GM12864 (cell line): ENCODE measurements around the gene LRFN3.
"Not testable (repeated sequence)": the region's sequence is repeated elsewhere in the genome, so short reads cannot be mapped to it uniquely, and the experiment has no call there.

Experiments used
- DNase-seq: peaks from one replicate; pipeline ENCODE4 v3.0.0-alpha.2; 2011; ENCODE audit warnings: low read depth
- H3K4me3 ChIP-seq: 2 replicates; pipeline ENCODE4 v1.5.1; 2011; ENCODE audit warnings: mild to moderate bottlenecking, low read depth, low read length, control low read depth
- CTCF ChIP-seq: IDR thresholded peaks from 2 replicates; pipeline ENCODE4 v1.5.1; 2011; ENCODE audit warnings: low read depth, mild to moderate bottlenecking, moderate library complexity, low read length, control low read depth, inconsistent platforms; ENCODE audit errors: missing control alignments

Gene LRFN3

GRCh38 chr19:35946203-35946602 lies 10.0 kb downstream of the LRFN3 start:
- DNase-seq = no peak
- TF ChIP-seq CTCF = no peak

GRCh38 chr19:35949131-35949530 lies 13.0 kb downstream of the LRFN3 start:
- no peak for TF ChIP-seq CTCF
- DNase-seq = no peak
- no peak overlapping the region for H3K4me3 ChIP-seq

More at GRCh38 chr19:35946203-35946602, 10.0 kb downstream of the LRFN3 start:
- no peak overlapping the region for H3K4me3 ChIP-seq

- TF ChIP-seq CTCF = no peak
- DNase-seq = no peak
- no peak overlapping the region for H3K4me3 ChIP-seq
These were observed 19.9 kb downstream of the LRFN3 start for GRCh38 chr19:35955881-35956634.

- H3K4me3 ChIP-seq, DNase-seq: not testable (repeated sequence)
These were observed 21.2 kb downstream of the LRFN3 start for GRCh38 chr19:35957411-35957810.

- DNase-seq = no peak
- no peak for TF ChIP-seq CTCF
- no peak overlapping the region for H3K4me3 ChIP-seq
These were observed 22.5 kb downstream of the LRFN3 start for GRCh38 chr19:35958660-35959039.

- DNase-seq = no peak
- no peak overlapping the region for H3K4me3 ChIP-seq
- TF ChIP-seq CTCF = peak; percentile 40
These were observed 23.1 kb downstream of the LRFN3 start for GRCh38 chr19:35959040-35959967.

GRCh38 chr19:35959968-35960320 lies 23.8 kb downstream of the LRFN3 start:
- DNase-seq = no peak
- TF ChIP-seq CTCF = no peak
- no peak overlapping the region for H3K4me3 ChIP-seq
